Sigmoid colon (tissue), 4 donors: ENCODE data around the gene MS4A4A.

Source experiments
- POLR2A ChIP-seq, 2 donors: fragments of 450-650 bp; IDR thresholded peaks; one replicate each; pipeline ENCODE4 v1.6.1; 2016; ENCODE audit warnings: antibody characterized with exemption in 2 of 2, mild to moderate bottlenecking in 2 of 2, moderate library complexity in 2 of 2
- POLR2AphosphoS5 ChIP-seq, 4 donors: sonication (generic); formaldehyde crosslinking; IDR thresholded peaks; one replicate each; pipeline ENCODE4 v1.6.1; 2017; ENCODE audit warnings: antibody characterized with exemption in 4 of 4
- TF ChIP-seq, protein P1 (sequence below), 4 experiments: fragments of 450-650 bp in 3 of 4; fragments of 200-600 bp in 1 of 4; IDR thresholded peaks; one replicate each; pipeline ENCODE4 v1.5.1; 2016 to 2019; ENCODE audit warnings: antibody characterized with exemption in 4 of 4, mild to moderate bottlenecking in 3 of 4, moderate library complexity in 2 of 4

DNA sequence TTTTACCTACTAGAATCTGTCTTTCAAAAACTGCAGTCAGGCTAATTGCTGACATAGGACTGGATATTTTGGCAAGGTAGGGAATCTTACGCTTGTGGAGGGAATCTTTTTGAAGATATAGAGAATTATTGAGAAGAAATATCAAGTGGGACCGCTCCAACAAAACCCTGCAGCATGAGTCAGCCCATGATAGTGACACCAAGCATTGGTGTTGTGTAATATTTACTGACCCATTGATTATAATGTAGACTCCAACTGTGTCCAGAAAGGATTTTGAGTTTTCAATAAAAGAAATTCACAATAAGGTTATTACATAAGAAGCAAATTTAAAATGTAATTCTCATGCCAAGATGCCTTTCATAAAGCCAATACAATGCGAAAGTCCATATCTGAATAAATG lies 20.7 kb downstream of the MS4A4A start:
- TF ChIP-seq POLR2A (IDR thresholded peaks at IDR 0.05) (no peak), POLR2AphosphoS5 (IDR thresholded peaks at IDR 0.05) (no peak)
- TF ChIP-seq, protein P1, sequence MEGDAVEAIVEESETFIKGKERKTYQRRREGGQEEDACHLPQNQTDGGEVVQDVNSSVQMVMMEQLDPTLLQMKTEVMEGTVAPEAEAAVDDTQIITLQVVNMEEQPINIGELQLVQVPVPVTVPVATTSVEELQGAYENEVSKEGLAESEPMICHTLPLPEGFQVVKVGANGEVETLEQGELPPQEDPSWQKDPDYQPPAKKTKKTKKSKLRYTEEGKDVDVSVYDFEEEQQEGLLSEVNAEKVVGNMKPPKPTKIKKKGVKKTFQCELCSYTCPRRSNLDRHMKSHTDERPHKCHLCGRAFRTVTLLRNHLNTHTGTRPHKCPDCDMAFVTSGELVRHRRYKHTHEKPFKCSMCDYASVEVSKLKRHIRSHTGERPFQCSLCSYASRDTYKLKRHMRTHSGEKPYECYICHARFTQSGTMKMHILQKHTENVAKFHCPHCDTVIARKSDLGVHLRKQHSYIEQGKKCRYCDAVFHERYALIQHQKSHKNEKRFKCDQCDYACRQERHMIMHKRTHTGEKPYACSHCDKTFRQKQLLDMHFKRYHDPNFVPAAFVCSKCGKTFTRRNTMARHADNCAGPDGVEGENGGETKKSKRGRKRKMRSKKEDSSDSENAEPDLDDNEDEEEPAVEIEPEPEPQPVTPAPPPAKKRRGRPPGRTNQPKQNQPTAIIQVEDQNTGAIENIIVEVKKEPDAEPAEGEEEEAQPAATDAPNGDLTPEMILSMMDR (IDR thresholded peaks at IDR 0.05) = no peak
